PC-9 (cell line): Measurements from ENCODE around the gene OR52W1. TPM values are rescaled to one million over a fixed set of nuclear protein-coding genes. Genes with fewer than 3 reads are reported as not detected.

Experiments
- BruUV-seq: library from RNA; stranded (reverse); fragments of 400-500 nt; replicated peaks from 2 replicates; lab custom pipeline; 2021; lab: Mats Ljungman, UMichigan
- CTCF ChIA-PET: fragments of 300-600 bp; sonication (Branson Sonifier 250); formaldehyde crosslinking; loops from one replicate; lab custom pipeline; 2022; ENCODE audit warnings: antibody characterized with exemption; lab: Charles Lee
- POLR2A ChIA-PET: fragments of 300-600 bp; sonication (Branson Sonifier 250); formaldehyde crosslinking; loops from one replicate; lab custom pipeline; 2022; ENCODE audit warnings: antibody characterized with exemption; ENCODE audit not compliant: unreplicated experiment; lab: Charles Lee
- DNase-seq, 2 experiments: peaks; one replicate each; pipeline versions ENCODE4 v3.0.0 to v3.0.0-alpha.2; 2015 to 2022; ENCODE audit warnings: mixed read lengths in 1 of 2
- H2AFZ ChIP-seq: fragments of 200-600 bp; sonication (generic); 2 replicates; pipeline ENCODE4 v1.8.1; 2017; ENCODE audit warnings: antibody characterized with exemption
- H3F3A ChIP-seq: fragments of 200-600 bp; sonication (generic); 2 replicates; pipeline ENCODE4 v1.8.1; 2017; ENCODE audit warnings: antibody characterized with exemption, mild to moderate bottlenecking, low read depth; ENCODE audit not compliant: insufficient read depth
- H3K27ac ChIP-seq: fragments of 200-600 bp; sonication (generic); 2 replicates; pipeline ENCODE4 v1.6.1; 2016; ENCODE audit warnings: mixed run types
- H3K27me3 ChIP-seq: fragments of 200-600 bp; sonication (generic); 2 replicates; pipeline ENCODE4 v1.6.1; 2016; ENCODE audit warnings: low read depth, mixed run types; ENCODE audit not compliant: insufficient read depth
- H3K36me3 ChIP-seq: fragments of 200-600 bp; sonication (generic); 2 replicates; pipeline ENCODE4 v1.6.1; 2016; ENCODE audit warnings: low read depth, mixed run types
- H3K4me1 ChIP-seq: fragments of 200-600 bp; sonication (generic); replicated peaks from 2 replicates; pipeline ENCODE4 v1.6.1; 2016; ENCODE audit warnings: mixed run types; ENCODE audit not compliant: insufficient read depth
- H3K4me2 ChIP-seq: fragments of 200-600 bp; sonication (generic); 2 replicates; pipeline ENCODE4 v1.6.1; 2017; ENCODE audit warnings: mixed run types
- H3K4me3 ChIP-seq: fragments of 200-600 bp; sonication (generic); 2 replicates; pipeline ENCODE4 v1.6.1; 2016; ENCODE audit warnings: mixed run types
- H3K79me2 ChIP-seq: fragments of 200-600 bp; sonication (generic); 2 replicates; pipeline ENCODE4 v1.6.1; 2017; ENCODE audit warnings: low read depth, mixed run types
- H3K9me2 ChIP-seq: fragments of 200-600 bp; sonication (generic); 2 replicates; pipeline ENCODE4 v1.8.1; 2017; ENCODE audit warnings: mild to moderate bottlenecking; ENCODE audit not compliant: insufficient read depth
- H3K9me3 ChIP-seq: fragments of 200-600 bp; sonication (generic); 2 replicates; pipeline ENCODE4 v1.8.1; 2016; ENCODE audit warnings: low read depth; ENCODE audit not compliant: insufficient read depth
- H4K20me1 ChIP-seq: fragments of 200-600 bp; sonication (generic); 2 replicates; pipeline ENCODE4 v1.8.1; 2017; ENCODE audit not compliant: insufficient read depth
- CTCF ChIP-seq: fragments of 200-600 bp; sonication (generic); conservative IDR thresholded peaks from 2 replicates; pipeline ENCODE4 v1.6.1; 2017; ENCODE audit warnings: mixed run types, antibody characterized with exemption, mild to moderate bottlenecking, moderate library complexity
- EZH2 ChIP-seq: fragments of 200-600 bp; sonication (generic); IDR thresholded peaks from 2 replicates; pipeline ENCODE4 v1.8.0; 2017; ENCODE audit warnings: antibody characterized with exemption, low read depth
- intact Hi-C: fragments of 100-400 bp; cut with micrococcal nuclease; formaldehyde crosslinking; loops from one replicate; pipeline ENCODE4 v1.10.0; 2022; ENCODE audit not compliant: unreplicated experiment
- total RNA-seq: library from RNA; stranded (reverse); gene quantifications from 2 replicates; pipeline ENCODE4 v1.2.3, GENCODE V29; 2021

Gene OR52W1
- total RNA-seq, 1 experiment from 2014 or later, result not detected

GRCh38 chr11:6210274-6210955 is 11.4 kb downstream of the OR52W1 start:
- Histone ChIP-seq H3K9me3 (no peaks in the 10 kb centered on the region), H3K4me1 (no peaks in the 10 kb centered on the region), H3K4me3 (no peak overlapping the region), H3K9me2 (no peaks in the 10 kb centered on the region), H3K27ac (no peak overlapping the region), H3F3A (no peaks in the 10 kb centered on the region), H3K79me2 (no peaks in the 10 kb centered on the region), H3K36me3 (no peaks in the 10 kb centered on the region), H3K27me3 (no peaks in the 10 kb centered on the region), H4K20me1 (no peaks in the 10 kb centered on the region), H3K4me2 (no peak overlapping the region), H2AFZ (no peak overlapping the region)
- ChIA-PET CTCF (no interaction called here), POLR2A (no interaction called here)
- BruUV-seq, result no TSS peak
- DNase-seq, result no peak
- intact Hi-C loops, result no loop called here
- no peak for TF ChIP-seq CTCF
- TF ChIP-seq EZH2, result no peak

- TF ChIP-seq EZH2 (no peak), CTCF (no peak)
- CTCF ChIA-PET, result no interaction called here
Observed at GRCh38 chr11:6214530-6214929, 15.5 kb downstream of the OR52W1 start.

GRCh38 chr11:6216501-6216900 is 17.5 kb downstream of the OR52W1 start:
- H3F3A ChIP-seq, result no peaks in the 10 kb centered on the region
- H3K9me2 ChIP-seq, result no peaks in the 10 kb centered on the region
- intact Hi-C loops, result no loop called here
- no peak overlapping the region for H3K27ac ChIP-seq
- no peak for DNase-seq
- TF ChIP-seq EZH2 (no peak), CTCF (no peak)
- POLR2A ChIA-PET, result no interaction called here
- H3K4me2 ChIP-seq, result no peak overlapping the region
- CTCF ChIA-PET, result no interaction called here
- H4K20me1 ChIP-seq, result no peaks in the 10 kb centered on the region
- no peaks in the 10 kb centered on the region for H3K4me1 ChIP-seq
- H3K27me3 ChIP-seq, result no peaks in the 10 kb centered on the region
- no peaks in the 10 kb centered on the region for H3K36me3 ChIP-seq
- H3K4me3 ChIP-seq, result no peak overlapping the region
- BruUV-seq, result no TSS peak
- no peaks in the 10 kb centered on the region for H3K9me3 ChIP-seq
- H2AFZ ChIP-seq, result no peak overlapping the region
- no peaks in the 10 kb centered on the region for H3K79me2 ChIP-seq

More at GRCh38 chr11:6214530-6214929, 15.5 kb downstream of the OR52W1 start:
- no peaks in the 10 kb centered on the region for H3K9me2 ChIP-seq
- no peaks in the 10 kb centered on the region for H3F3A ChIP-seq
- H3K79me2 ChIP-seq, result no peaks in the 10 kb centered on the region
- BruUV-seq, result no TSS peak
- H3K4me2 ChIP-seq, result no peak overlapping the region
- POLR2A ChIA-PET, result no interaction called here
- no peak overlapping the region for H2AFZ ChIP-seq
- H3K27me3 ChIP-seq, result no peaks in the 10 kb centered on the region
- H4K20me1 ChIP-seq, result no peaks in the 10 kb centered on the region
- DNase-seq, result no peak
- no peaks in the 10 kb centered on the region for H3K36me3 ChIP-seq
- H3K9me3 ChIP-seq, result no peaks in the 10 kb centered on the region
- H3K4me3 ChIP-seq, result no peak overlapping the region
- H3K4me1 ChIP-seq, result no peaks in the 10 kb centered on the region
- intact Hi-C loops, result no loop called here
- no peak overlapping the region for H3K27ac ChIP-seq
